GM12864 (cell line): ENCODE results near the gene PXDC1.

Experiments used
- DNase-seq: peaks from one replicate; pipeline ENCODE4 v3.0.0-alpha.2; 2011; ENCODE audit warnings: low read depth
- H3K4me3 ChIP-seq: 2 replicates; pipeline ENCODE4 v1.5.1; 2011; ENCODE audit warnings: mild to moderate bottlenecking, low read depth, low read length, control low read depth
- CTCF ChIP-seq: IDR thresholded peaks from 2 replicates; pipeline ENCODE4 v1.5.1; 2011; ENCODE audit warnings: low read depth, mild to moderate bottlenecking, moderate library complexity, low read length, control low read depth, inconsistent platforms; ENCODE audit errors: missing control alignments

Gene PXDC1

GRCh38 chr6:3740551-3741476, 10.7 kb downstream of the PXDC1 start:
- no peak for DNase-seq
- no peak overlapping the region for H3K4me3 ChIP-seq
- TF ChIP-seq CTCF: no peak

- H3K4me3 ChIP-seq: no peak overlapping the region
- TF ChIP-seq CTCF: no peak
- DNase-seq: no peak
Observed at GRCh38 chr6:3739311-3739897, 12.1 kb downstream of the PXDC1 start.

- no peak overlapping the region for H3K4me3 ChIP-seq
- no peak for DNase-seq
- no peak for TF ChIP-seq CTCF
Observed at GRCh38 chr6:3738381-3739131, 13.0 kb downstream of the PXDC1 start.

- DNase-seq: no peak
- no peak overlapping the region for H3K4me3 ChIP-seq
- no peak for TF ChIP-seq CTCF
Observed at GRCh38 chr6:3737831-3738210, 13.7 kb downstream of the PXDC1 start.

- no peak for DNase-seq
- TF ChIP-seq CTCF: no peak
- H3K4me3 ChIP-seq: no peak overlapping the region
Observed at GRCh38 chr6:3737149-3737830, 14.2 kb downstream of the PXDC1 start.

- H3K4me3 ChIP-seq: no peak overlapping the region
- no peak for TF ChIP-seq CTCF
Observed at GRCh38 chr6:3735029-3735605, 16.4 kb downstream of the PXDC1 start.

More at GRCh38 chr6:3735029-3735605, 16.4 kb downstream of the PXDC1 start:
- DNase-seq: no peak
